ENCODE data around the gene ERAP2.

Gene ERAP2

GRCh38 chr5:96905864-96906263, 29.6 kb downstream of the ERAP2 start:
- no peak for DNase-seq (ENCODE audit: low read depth)
- TF ChIP-seq CTCF (IDR thresholded peaks at IDR 0.05; ENCODE audit: control insufficient read depth, extremely low read depth, insufficient read depth): no peak
- H3K4me3 ChIP-seq (ENCODE audit: low read depth, low read length): no peak overlapping the region

DNA sequence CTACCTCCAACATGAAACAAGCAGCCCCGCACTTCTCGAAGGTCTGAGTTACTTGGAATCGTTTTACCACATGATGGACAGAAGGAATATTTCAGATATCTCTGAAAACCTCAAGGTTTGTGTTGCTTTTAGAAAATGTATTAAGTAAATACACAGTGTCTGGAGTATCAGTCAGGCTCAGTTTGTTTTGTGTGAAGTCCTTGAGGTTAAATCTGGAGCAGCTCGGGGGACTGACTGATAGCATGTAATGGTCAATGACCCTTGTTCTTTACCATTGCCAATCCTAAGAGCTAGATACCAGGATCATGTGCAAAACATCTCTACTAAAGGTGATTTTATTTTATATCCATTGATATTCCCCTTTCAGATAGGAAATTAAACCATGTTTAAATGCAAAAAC, 32.7 kb downstream of the ERAP2 start:
- no peak overlapping the region for H3K4me3 ChIP-seq (ENCODE audit: low read depth, low read length)
- no peak for DNase-seq (ENCODE audit: low read depth)
- TF ChIP-seq CTCF (IDR thresholded peaks at IDR 0.05; ENCODE audit: control insufficient read depth, extremely low read depth, insufficient read depth): no peak

DNA sequence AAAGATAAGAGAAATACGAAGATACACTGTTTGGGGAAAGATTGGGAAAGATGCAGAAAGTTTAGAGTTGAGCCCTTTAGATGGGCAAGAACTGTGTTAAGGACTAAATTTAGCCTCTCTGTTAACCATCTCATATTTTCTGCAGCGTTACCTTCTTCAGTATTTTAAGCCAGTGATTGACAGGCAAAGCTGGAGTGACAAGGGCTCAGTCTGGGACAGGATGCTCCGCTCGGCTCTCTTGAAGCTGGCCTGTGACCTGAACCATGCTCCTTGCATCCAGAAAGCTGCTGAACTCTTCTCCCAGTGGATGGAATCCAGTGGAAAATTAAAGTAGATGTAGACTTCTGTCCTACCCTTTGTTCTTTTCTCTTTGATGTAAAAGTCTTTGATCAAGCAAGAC, 33.1 kb downstream of the ERAP2 start:
- no peak for DNase-seq (ENCODE audit: low read depth)
- no peak for TF ChIP-seq CTCF (IDR thresholded peaks at IDR 0.05; ENCODE audit: control insufficient read depth, extremely low read depth, insufficient read depth)
- no peak overlapping the region for H3K4me3 ChIP-seq (ENCODE audit: low read depth, low read length)

DNA sequence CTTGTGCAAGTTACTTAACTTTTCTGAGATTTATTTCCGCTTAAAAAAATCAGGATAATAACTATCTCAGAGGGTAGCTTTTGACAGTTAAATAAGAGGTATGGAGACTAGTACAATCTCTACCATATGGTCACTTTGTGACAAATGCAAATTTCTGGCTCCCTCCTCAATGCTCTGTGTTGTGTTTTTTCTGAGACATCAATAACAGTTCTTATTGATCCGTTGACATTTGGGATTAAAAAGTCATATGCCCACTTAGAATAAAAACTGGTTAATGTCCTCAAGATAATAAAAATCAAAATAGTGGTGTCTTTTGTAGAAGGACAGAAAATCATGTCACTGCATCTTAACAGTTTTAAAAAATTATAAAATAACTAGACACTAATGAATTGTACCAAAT, 34.8 kb downstream of the ERAP2 start:
- no peak overlapping the region for H3K4me3 ChIP-seq (ENCODE audit: low read depth, low read length)
- no peak for TF ChIP-seq CTCF (IDR thresholded peaks at IDR 0.05; ENCODE audit: control insufficient read depth, extremely low read depth, insufficient read depth)
- DNase-seq (ENCODE audit: low read depth): no peak

GRCh38 chr5:96913233-96913632, 36.9 kb downstream of the ERAP2 start:
- DNase-seq (ENCODE audit: low read depth): no peak
- no peak for TF ChIP-seq CTCF (IDR thresholded peaks at IDR 0.05; ENCODE audit: control insufficient read depth, extremely low read depth, insufficient read depth)
- H3K4me3 ChIP-seq (ENCODE audit: low read depth, low read length): no peak overlapping the region

DNA sequence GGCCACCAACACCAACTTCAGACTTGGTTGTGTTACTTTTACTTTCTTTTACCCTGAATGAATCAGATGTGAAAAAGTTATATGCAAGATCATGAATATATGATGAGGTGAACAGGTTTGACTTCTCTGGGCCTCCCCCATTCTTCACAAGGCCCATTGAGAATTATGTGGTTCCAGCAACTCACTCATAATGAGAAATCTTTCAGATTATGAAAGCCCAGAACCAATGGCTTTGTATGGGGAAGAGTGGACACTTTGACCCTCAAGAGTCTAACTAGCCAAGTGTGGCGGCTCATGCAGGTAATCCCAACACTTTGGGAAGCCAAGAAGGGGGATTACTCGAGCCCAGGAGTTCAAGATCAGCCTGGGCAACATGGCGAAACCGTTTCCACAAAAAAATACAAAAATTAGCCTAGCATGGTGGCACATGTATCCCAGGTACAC, 43.5 kb downstream of the ERAP2 start:
- no peak for TF ChIP-seq CTCF (IDR thresholded peaks at IDR 0.05; ENCODE audit: control insufficient read depth, extremely low read depth, insufficient read depth)

GRCh38 chr5:96920744-96921355, 44.5 kb downstream of the ERAP2 start:
- no peak for TF ChIP-seq CTCF (IDR thresholded peaks at IDR 0.05; ENCODE audit: control insufficient read depth, extremely low read depth, insufficient read depth)
- no peak for DNase-seq (ENCODE audit: low read depth)
- no peak overlapping the region for H3K4me3 ChIP-seq (ENCODE audit: low read depth, low read length)

More for the DNA sequence above, 43.5 kb downstream of the ERAP2 start:
- DNase-seq (ENCODE audit: low read depth): no peak
- no peak overlapping the region for H3K4me3 ChIP-seq (ENCODE audit: low read depth, low read length)

All from LNCaP clone FGC (cell line).